CD4-positive, alpha-beta T cell treated with Interleukin-2 at 100 ng/mL for 4 hours (primary cell): ENCODE results near the gene OMP.
A peak's percentile ranks its signal among the peaks of the same experiment; 100 is the strongest.
"Not testable (repeated sequence)": the region's sequence is repeated elsewhere in the genome, so short reads cannot be mapped to it uniquely, and the experiment has no call there.

Experiments
- DNase-seq: peaks from one replicate; pipeline ENCODE4 v3.0.0-alpha.2; 2020; ENCODE audit warnings: low spot score

OMP gene

DNA sequence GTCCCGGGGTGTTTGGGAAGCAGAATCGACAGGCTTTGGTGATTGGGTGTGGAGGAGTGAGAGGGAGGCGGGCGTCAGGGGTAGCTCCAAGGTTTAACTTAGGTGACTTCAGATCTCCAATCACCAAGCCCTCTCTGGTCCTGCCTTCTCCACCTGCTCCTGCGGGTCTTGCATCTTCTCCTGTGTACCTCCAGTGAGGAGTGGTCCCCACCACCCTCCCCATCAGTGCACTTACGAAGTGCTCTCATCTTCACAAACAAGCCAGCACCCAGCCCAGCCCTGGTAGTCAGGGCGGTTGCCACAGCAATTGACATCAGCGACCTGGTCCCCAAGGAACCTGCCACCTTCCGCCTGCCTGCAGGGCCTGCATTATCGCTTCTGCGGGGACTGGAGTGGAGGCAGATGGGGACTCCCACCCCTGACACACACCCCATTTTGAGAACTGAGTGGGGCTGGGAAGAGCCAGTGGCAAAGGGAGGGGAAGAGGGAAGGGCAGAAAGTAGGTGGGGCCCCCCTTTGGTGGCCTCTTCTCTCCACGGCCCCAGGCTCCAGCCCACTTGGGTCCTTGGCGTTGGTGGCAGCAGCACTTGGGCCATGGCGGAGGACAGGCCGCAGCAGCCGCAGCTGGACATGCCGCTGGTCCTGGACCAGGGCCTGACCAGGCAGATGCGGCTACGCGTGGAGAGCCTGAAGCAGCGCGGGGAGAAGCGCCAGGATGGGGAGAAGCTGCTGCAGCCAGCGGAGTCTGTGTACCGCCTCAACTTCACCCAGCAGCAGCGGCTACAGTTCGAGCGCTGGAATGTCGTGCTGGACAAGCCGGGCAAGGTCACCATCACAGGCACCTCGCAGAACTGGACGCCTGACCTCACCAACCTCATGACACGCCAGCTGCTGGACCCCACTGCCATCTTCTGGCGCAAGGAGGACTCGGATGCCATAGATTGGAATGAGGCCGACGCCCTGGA, at the start of gene OMP:
TSS of gene OMP (plus strand) at position 595 of the 965 bp plus-strand sequence. CDS start at position 595, 0 bp downstream.
- no peak for DNase-seq

DNA sequence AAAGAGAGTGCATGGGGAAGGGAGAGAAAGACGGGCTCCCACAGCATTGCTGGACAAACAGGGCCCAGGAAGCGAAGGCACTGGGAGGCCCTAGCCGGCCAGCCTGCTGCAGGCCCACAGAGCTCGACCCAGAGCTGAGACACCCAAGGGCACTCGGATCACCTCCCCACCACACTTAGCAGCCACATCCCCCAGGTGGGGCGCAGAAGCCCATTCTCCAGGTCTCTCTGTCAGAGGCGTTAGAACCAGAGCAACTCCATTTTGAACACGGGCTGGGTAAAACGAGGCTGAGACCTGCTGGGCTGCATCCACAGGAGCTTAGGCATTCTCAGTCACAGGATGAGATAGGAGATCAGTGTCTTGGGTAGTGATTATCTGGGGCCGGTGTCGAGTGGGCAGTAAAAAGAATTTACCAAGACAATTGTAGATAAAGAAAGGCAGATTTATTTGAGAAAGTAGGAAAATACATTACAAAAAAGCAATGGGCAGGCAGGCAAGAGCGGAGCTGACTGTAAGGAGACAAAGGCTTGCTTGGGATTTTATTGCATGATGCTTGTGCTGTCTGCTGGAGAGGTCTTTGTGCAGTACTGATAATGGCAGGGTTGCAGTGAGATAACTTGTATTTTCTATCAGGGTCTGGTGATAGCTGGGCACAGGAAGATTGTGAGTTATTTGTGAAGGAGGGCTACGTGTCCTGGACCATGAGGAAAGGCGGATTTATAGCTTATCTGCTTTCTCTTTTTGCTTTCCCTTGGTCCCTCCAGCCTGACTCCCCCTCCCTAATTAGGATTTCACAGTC, 49.2 kb upstream of the OMP start:
- no peak for DNase-seq

DNA sequence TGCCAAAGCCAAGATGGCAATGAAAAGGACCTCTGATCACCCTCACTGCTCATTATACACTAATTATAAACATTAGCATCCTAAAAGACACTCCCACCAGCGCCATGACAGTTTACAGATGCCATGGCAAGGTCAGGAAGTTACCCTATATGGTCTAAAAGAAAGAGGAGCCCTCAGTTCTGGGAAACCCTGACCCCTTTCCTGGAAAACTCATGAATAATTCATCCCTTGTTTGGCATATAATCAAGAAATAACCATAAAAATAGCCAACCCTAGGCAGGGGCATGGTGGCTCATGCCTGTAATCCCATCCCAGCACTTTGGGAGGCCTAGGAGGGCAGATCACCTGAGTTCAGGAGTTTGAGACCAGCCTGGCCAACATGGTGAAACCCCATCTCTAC, 48.6 kb upstream of the OMP start:
- DNase-seq = no peak

DNA sequence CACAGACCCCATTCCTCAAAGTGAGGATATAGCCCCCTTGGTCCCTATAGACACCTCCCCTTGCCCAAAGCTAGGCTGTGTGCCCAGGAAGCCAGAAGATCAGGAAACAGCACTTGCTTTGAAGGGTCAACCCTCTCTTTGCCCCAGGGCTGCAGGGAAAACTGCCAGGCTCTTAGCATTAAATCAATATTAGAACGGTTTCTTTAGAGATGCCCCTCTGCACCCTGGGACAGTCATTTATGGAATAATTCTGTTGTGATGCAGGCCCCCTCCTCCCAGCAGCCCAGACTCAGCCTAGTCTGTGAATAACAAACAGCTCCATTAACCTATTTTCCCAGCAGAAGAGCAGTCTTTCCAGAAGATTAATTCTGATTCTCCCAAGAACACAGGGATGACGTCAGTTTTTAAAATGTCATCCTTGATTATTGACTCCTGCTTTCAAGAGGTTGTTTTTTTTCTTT, 47.5 kb upstream of the OMP start:
- no peak for DNase-seq

GRCh38 chr11:77055913-77056312, 46.7 kb upstream of the OMP start:
- DNase-seq = no peak

GRCh38 chr11:77056814-77057402, 45.7 kb upstream of the OMP start:
- no peak for DNase-seq

GRCh38 chr11:77057938-77058474, 44.6 kb upstream of the OMP start:
- no peak for DNase-seq

DNA sequence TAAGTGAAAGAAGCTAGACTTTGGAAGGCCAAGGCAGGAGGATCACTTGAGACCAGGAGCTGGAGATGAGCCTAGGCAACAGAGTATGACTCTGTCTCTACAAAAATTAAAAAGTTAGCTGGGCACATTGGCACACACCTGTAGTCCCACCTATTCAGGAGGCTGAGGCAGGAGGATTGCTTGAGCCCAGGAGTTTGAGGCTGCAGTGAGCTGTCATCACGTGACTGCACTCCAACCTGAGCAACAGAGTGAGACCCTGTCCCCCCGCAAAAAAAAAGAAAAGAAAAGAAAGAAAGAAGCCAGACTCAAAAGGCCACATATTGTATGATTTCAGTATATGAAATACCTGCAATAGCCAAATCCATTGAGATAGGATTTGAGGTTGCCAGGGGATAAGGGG, 43.7 kb upstream of the OMP start:
- DNase-seq = no peak

- no peak for DNase-seq
These were observed 42.8 kb upstream of the OMP start for GRCh38 chr11:77059806-77060205.

DNA sequence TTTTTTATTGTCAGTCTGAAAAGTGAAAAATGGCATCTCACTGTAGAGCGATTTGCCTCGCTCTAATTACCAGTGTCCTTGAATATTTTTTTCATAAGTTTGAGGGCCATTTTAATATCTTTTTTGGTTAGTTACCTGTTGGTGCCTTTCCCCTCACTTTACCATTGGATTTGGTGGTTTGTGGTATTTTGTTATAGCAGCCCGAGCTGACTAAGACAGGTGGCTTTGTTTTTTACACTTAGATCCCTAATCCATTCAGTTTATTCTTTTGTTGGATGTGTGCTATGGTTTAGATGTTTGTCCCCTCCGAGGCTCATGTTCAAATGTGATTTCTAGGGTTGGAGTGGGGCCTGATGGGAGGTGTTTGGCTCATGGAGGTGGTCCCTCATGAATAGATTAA, 42.4 kb upstream of the OMP start:
- DNase-seq = no peak

GRCh38 chr11:77061258-77061657, 41.4 kb upstream of the OMP start:
- DNase-seq = not testable (repeated sequence)

DNA sequence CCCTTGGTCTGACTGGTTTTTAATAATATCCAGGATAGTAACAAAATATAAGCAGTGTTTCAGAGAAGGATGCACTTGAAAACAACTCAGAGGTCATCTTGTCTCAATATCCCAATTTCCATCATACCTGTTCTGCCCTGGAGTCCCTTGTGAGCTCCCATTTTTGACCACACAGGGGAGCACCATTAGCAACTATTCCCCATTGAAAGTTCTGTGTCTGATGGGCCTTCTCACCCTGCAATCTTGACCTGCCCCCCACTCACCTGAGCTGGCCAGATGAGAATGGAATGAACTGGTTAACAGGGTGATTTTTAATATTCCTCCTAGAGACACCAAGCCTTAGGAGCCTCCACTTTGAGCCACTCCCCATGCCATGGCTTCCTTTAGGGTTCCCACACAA, 39.7 kb upstream of the OMP start:
- no peak for DNase-seq

GRCh38 chr11:77063407-77063806, 39.2 kb upstream of the OMP start:
- DNase-seq = no peak

DNA sequence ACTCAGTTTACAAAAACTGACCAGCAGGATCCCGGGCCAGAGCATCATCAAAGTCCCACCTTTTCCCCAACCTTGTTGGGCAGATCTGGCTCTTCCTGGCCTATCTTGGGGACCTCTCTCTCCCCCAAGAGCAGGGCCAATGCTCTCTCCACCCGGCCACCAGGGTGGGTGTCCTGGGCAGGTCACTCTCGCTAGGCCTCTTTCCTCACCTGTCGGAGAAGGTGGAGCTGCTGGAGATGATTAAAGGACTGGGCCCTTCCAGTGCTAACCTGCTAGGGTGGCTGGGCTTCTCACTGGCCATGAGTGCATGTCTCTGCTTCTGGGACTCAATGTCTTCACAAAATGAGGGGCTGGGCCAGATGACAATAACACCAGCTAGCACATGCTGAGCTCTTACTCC, 38.8 kb upstream of the OMP start:
- DNase-seq = no peak

GRCh38 chr11:77064648-77065217, 37.9 kb upstream of the OMP start:
- no peak for DNase-seq

- DNase-seq = no peak
These were observed 36.8 kb upstream of the OMP start for GRCh38 chr11:77065878-77066228.

DNA sequence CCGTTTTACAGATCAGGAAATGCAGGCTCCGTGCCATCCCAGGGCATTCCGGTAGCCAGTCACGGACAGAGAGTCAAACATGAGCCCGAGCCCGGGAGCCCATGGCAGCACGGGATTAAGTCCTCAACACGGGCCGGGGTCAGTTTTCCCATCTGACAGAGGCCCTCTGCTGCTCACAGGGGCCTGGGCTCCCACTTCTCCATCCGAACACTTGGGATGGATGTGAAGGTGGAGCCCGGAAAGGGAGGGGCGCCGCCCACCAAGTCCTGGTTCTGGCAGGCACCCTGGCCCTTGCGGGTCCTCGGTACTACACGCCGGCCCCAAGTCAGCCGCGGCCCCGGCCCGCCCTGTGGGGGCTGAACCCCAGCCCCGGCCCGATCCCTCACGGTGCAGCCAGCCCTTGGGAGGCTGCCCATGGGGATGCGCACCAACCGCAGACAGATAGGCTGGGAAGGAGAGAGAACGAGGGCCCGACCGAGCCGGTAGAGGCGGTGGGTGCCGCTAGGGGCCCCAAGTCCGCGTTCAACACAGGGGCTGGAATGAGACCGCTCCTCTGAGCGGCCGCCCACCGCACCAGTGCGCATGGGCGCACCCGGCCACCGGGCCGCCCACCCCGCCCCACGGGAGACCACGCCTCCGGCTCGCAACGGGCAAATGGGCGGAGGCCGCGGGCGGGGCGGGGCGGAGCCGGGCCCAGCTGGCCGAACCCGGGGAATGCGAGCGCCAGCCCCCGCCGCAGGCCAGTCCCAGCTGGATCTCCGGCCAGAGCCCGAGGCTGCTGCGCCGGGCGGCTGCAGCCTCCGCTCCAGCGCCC, 36.2 kb upstream of the OMP start, which contains the start of gene CAPN5:
TSS of gene CAPN5 (plus strand) at position 743 of the 814 bp plus-strand sequence. CDS start 17,916 bp downstream, outside the sequence.
- DNase-seq = peak; percentile 86

GRCh38 chr11:77067861-77068443, 34.7 kb upstream of the OMP start:
- DNase-seq = no peak

GRCh38 chr11:77068457-77069335, 33.9 kb upstream of the OMP start:
- no peak for DNase-seq
